Epithelial cell of esophagus (primary cell): ENCODE measurements around the gene LAS1L.
"Not testable (repeated sequence)": the region's sequence is repeated elsewhere in the genome, so short reads cannot be mapped to it uniquely, and the experiment has no call there.

Experiments
- DNase-seq: peaks from one replicate; pipeline ENCODE4 v3.0.0; 2010; ENCODE audit warnings: low read depth
- H3K4me3 ChIP-seq: 2 replicates; pipeline ENCODE4 v1.5.1; 2011; ENCODE audit warnings: mild to moderate bottlenecking, low read length, control low read depth
- TF ChIP-seq, protein P1 (sequence below): IDR thresholded peaks from 2 replicates; pipeline ENCODE4 v1.5.1; 2011; ENCODE audit warnings: low read depth, mild to moderate bottlenecking, low read length, control low read depth, inconsistent platforms; ENCODE audit not compliant: insufficient read depth; ENCODE audit errors: missing control alignments

Gene LAS1L

DNA sequence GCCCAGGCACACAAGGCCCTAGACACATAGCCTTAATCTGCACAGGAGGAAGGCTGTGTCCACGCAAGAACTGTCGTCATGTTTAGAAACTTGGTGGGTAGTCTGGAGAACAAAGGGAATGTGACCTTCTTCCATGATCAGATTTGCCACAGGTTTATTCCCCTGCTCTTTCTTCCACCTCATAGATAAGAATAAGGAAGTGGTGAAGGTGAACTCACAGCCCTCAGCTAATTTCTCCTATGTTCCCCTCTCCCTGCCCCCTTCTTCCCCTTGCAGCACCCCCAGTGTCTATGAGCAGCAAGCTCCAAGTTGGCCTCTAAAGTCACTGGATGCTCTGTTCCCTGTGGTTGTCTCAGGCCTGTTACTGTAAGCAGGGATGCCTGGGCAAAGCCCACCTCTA, 39.8 kb upstream of the LAS1L start:
- TF ChIP-seq, protein P1, sequence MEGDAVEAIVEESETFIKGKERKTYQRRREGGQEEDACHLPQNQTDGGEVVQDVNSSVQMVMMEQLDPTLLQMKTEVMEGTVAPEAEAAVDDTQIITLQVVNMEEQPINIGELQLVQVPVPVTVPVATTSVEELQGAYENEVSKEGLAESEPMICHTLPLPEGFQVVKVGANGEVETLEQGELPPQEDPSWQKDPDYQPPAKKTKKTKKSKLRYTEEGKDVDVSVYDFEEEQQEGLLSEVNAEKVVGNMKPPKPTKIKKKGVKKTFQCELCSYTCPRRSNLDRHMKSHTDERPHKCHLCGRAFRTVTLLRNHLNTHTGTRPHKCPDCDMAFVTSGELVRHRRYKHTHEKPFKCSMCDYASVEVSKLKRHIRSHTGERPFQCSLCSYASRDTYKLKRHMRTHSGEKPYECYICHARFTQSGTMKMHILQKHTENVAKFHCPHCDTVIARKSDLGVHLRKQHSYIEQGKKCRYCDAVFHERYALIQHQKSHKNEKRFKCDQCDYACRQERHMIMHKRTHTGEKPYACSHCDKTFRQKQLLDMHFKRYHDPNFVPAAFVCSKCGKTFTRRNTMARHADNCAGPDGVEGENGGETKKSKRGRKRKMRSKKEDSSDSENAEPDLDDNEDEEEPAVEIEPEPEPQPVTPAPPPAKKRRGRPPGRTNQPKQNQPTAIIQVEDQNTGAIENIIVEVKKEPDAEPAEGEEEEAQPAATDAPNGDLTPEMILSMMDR: no peak
- DNase-seq: no peak
- H3K4me3 ChIP-seq: no peak overlapping the region

DNA sequence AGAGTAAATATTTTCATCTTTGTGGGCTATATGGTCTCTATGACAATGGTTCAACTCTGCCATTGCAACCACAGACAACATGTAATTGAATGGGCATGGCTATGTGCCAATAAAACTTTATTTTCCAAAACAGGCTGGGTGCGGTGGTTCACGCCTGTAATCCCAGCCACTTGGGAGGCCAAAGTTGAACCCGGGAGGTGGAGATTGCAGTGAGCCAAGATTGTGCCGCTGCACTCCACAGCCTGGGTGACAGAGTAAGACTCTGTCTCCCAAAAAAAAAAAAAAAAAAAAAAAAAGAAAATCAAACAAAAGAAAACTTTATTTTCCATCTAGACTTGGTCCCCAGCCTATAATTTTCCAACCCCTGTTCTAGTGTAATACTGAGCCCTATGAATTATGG, 38.4 kb upstream of the LAS1L start:
- DNase-seq: no peak
- H3K4me3 ChIP-seq: no peak overlapping the region
- TF ChIP-seq, protein P1: no peak

DNA sequence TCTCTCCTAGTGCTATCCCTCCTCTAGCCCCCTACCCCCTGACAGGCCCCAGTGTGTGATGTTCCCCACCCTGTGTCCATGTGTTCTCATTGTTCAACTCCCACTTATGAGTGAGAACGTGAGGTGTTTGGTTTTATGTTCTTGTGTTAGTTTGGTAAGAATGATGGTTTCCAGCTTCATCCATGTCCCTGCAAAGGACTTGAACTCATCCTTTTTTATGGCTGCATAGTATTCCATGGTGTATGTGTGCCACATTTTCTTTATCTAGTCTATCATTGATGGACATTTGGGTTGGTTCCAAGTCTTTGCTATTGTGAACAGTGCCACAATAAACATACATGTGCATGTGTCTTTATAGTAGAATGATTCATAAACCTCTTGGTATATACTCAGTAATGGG, 28.3 kb upstream of the LAS1L start:
- H3K4me3 ChIP-seq: not testable (repeated sequence)

DNA sequence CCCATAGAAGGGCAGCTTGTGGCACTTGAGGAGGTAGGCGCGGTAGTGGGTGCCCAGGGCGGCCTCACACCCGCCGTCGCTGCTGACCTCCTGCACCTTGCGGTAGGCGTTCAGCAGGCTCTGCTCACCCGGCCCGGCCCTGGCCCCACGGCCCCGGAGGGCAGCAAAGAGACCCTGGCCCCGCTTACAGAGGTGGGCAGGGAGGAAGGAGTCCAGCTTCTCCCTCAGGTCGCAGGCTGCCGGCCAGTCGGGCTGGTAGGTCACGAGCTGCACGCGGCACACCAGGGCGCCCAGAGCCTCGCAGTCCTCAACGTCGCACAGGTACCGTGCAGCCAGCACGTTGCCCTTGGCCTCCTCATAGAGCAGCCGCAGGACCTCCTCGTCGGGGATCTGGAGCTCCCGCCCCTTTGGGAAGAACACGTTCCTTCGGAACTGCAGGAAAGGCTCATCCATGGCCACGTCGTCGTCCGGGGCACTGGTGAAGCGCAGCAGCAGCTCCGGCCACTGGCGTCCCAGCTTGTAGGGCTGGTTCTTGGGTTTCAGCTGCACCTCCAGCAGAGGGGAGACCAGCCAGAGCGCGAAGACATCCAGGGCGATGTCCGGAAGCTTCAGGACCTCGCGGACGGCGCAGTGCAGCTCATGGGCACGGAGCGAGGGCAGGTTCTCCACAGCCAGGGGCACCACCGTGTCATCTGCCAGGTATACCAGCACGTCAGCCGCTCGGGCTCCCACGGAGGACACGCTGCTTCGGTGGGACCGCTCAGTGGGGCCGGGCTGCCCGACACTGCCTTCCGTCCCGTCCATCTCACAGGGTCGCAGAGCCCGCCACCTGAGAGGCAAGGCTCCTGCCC, 17.1 kb upstream of the LAS1L start:
- TF ChIP-seq, protein P1: no peak
- DNase-seq: no peak

More for the DNA sequence above, 28.3 kb upstream of the LAS1L start:
- not testable (repeated sequence) for DNase-seq

DNA sequence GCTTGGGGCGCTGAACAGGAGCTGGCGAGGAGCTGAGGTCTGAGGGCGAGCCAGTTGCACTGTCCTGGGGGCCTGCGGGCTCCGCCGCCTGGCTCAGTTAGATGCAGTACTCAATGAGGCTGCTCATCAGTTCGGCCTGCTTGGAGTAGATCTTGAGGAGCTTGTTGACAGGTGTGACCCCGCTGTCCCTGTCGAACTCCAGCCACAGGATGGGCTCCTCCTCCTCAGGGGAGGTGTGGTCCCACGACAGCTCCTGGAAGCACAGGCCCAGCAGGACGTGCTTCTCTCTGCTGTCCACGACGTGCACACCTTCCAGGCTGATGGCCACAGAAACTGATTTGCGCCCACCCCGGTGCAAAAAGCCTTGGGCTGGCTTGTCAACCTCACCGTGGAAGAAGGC, 16.5 kb upstream of the LAS1L start:
- TF ChIP-seq, protein P1: no peak
- no peak overlapping the region for H3K4me3 ChIP-seq
- DNase-seq: no peak

More for the DNA sequence above, 17.1 kb upstream of the LAS1L start:
- no peak overlapping the region for H3K4me3 ChIP-seq

DNA sequence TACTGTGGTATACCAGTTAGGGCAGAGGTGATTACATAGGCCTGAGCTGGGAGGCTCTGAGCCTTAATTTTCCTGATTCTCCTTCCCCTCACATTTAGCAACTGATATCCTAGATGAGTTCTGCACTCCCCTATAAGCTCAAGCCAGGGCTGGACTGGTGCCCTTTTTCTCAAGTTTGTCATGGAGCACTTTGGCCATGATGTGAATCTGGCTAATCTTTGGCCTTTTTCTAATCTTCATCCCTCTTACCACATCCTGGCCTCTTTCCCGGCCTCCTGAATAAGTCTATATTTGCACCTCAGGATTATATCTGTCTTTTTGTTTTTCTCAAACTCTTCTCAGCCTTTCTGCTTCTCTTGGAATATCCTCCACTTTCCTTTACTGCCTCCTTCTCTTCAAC, 10.9 kb upstream of the LAS1L start:
- H3K4me3 ChIP-seq: no peak overlapping the region
- DNase-seq: no peak
- TF ChIP-seq, protein P1: no peak

DNA sequence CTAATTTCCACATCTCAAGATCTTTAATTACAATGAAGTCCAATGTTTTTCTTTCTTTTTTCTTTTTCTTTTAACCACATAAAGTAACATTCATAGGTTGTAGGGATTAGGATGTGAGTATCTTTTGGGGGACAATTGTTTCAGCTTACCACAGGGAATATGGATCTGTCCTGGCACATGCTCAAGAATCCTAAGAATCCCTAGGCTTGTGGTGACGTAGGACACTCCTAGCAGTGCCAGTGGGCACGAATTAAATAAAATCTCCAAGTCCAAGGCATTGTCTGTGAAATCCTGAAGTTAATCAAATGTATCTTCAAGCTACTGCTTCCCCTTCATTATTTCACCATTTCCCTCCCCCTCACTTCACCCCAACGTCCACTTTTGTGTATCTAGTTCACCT, 2.6 kb upstream of the LAS1L start:
- TF ChIP-seq, protein P1: no peak
- H3K4me3 ChIP-seq: no peak overlapping the region
- DNase-seq: no peak
